ENCODE measurements around the gene SLC25A20.
A peak's percentile ranks its signal among the peaks of the same experiment; 100 is the strongest.

Gene SLC25A20

DNA sequence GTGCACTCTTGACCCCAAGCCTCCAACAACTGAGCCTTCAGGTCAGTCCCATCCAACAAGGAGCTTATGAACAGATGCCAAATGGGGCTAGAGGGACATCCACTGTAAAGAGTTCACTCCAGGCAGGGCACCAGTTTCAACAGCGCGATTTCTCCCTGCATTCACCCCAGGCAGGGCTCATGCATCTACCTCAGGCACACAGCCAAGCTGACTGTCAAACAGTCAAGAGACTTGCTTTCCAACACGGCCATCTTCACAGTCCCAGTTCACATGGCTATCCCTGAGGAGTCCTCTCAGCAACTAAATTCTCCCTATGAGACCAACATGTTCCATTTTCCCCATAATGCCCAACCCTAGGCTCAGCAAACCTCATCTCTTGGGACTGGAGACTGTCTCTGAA lies 17.7 kb downstream of the SLC25A20 start:
- peaks cover 30% of the 10 kb centered on the region for H3K36me3 Mint-ChIP-seq
- no peaks in the 10 kb centered on the region for H3K9me3 Mint-ChIP-seq
- H3K27ac Mint-ChIP-seq: no peak overlapping the region
- H3K27me3 Mint-ChIP-seq: no peaks in the 10 kb centered on the region
- CTCF ChIA-PET: no interaction called here
- no peak for DNase-seq
- no peaks in the 10 kb centered on the region for H3K4me1 Mint-ChIP-seq
- H3K4me3 Mint-ChIP-seq: no peak overlapping the region

DNA sequence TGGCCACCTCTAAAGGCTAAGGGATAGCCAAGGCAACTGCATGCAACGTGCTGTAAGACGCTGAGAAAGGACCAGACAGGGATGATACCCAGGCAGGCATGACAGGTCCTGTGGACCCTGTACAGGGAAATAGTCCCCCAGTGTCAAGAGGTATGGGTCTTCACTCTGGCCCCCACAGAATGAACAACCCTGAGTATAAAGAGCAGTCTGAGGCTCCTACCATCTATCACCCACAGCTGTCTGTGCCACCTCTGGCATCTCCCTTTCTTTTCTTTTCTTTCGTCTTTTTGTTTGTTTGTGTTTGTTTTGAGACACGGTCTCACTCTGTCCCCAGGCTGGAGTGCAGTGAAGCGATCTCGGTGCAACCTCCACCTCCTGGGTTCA lies 18.7 kb downstream of the SLC25A20 start:
- CTCF ChIA-PET: no interaction called here
- no peak overlapping the region for H3K4me3 Mint-ChIP-seq
- peaks cover 23% of the 10 kb centered on the region for H3K36me3 Mint-ChIP-seq
- no peak overlapping the region for H3K27ac Mint-ChIP-seq
- H3K4me1 Mint-ChIP-seq: no peaks in the 10 kb centered on the region
- DNase-seq: no peak
- no peaks in the 10 kb centered on the region for H3K9me3 Mint-ChIP-seq
- H3K27me3 Mint-ChIP-seq: no peaks in the 10 kb centered on the region

DNA sequence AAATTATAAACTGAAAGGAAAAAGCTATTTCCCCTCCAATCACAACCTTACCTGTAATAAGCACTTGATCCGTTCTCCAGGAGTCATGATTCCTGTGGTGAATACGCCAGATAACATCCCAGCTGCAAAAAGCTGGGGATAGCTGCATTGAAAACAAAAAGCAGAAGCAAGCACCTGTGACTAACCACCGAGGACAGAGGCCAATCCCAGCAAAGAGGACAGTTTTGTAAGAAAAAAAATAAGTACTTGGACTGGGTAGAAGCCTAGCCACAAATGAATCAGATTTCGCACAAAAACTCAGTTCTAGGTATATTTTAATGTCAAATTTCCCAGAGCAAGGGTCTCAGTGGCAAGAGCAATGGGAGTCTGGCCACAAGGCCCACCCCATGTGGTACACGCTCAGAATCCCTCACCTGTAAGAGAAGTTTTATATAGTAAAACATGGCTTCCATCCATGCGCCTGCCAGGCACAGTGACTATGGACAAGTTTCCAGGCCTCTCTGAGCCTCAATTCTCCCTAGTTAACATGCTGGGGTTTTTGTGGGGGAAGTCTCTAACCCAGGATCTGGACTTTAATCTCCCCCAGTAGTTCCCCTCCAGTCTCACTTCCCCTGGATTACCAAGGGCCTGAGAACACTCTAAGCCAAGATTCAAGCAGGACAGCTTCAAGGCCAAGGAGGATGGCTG lies 19.2 kb downstream of the SLC25A20 start:
- no peak for DNase-seq
- H3K27ac Mint-ChIP-seq: no peak overlapping the region
- H3K4me3 Mint-ChIP-seq: no peak overlapping the region
- CTCF ChIA-PET: no interaction called here
- H3K4me1 Mint-ChIP-seq: no peaks in the 10 kb centered on the region
- no peaks in the 10 kb centered on the region for H3K9me3 Mint-ChIP-seq
- H3K27me3 Mint-ChIP-seq: no peaks in the 10 kb centered on the region
- peaks cover 19% of the 10 kb centered on the region for H3K36me3 Mint-ChIP-seq

GRCh38 chr3:48877671-48878070 lies 21.0 kb downstream of the SLC25A20 start:
- Mint-ChIP-seq H3K27me3 (no peaks in the 10 kb centered on the region), H3K36me3 (peaks cover 20% of the 10 kb centered on the region), H3K27ac (no peak overlapping the region), H3K9me3 (no peaks in the 10 kb centered on the region), H3K4me3 (no peak overlapping the region), H3K4me1 (no peaks in the 10 kb centered on the region)
- CTCF ChIA-PET: interaction anchor here (0.6 kb wide), 1 partner anchor 21 kb away, joined by 3 read pairs; no protein-coding TSS in a partner anchor
- no peak for DNase-seq

DNA sequence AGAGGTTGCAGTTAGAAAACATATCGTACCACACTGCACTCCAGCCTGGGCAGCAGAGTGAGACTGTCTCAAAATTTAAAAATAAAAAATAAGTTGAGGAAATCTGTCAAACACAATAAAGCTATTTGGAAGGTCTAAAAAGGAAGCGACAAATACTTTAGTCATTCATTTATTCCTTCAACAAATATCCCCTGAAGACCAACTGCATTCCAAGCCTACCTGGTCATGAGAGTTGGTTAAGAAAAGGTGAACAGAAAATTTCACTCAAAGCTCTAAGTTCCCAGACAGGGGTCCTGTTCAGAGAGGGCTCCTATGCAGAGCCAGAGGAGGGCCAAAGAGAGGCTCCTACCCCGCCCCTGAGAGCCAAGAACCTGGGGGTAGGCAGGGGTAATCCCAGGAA lies 35.6 kb downstream of the SLC25A20 start:
- no peak overlapping the region for H3K4me3 Mint-ChIP-seq
- no peak for DNase-seq
- H3K27ac Mint-ChIP-seq: no peak overlapping the region
- no peaks in the 10 kb centered on the region for H3K9me3 Mint-ChIP-seq
- H3K27me3 Mint-ChIP-seq: no peaks in the 10 kb centered on the region
- peaks cover 22% of the 10 kb centered on the region for H3K36me3 Mint-ChIP-seq
- CTCF ChIA-PET: no interaction called here
- no peaks in the 10 kb centered on the region for H3K4me1 Mint-ChIP-seq

DNA sequence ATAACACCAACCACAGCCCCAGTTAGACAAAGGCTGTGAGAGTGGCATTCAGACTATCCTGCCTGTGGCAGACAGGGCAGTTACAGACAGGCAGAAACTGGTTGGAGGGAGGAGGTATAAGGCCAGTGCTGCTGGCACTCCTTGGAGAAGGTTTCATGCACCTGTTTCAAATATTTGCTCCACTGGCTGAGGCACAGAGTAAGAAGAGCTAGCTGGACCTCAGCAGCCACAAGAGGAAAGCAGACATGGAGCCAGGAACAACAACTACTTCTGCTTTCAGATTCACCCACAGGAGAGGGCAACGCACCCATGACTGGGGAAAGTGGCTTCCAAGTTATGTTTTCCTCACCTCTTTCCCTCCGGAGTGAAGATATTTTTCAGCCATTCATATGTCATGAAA lies 39.5 kb downstream of the SLC25A20 start:
- Mint-ChIP-seq H3K4me1 (no peaks in the 10 kb centered on the region), H3K27me3 (no peaks in the 10 kb centered on the region), H3K9me3 (no peaks in the 10 kb centered on the region), H3K27ac (no peak overlapping the region), H3K36me3 (peaks cover 29% of the 10 kb centered on the region), H3K4me3 (no peak overlapping the region)
- CTCF ChIA-PET: interaction anchor here (0.6 to 1.1 kb wide), 2 partner anchors 11 to 18 kb away, joined by 3 to 4 read pairs; partner anchors contain the start of gene PRKAR2A
- DNase-seq: no peak

- Mint-ChIP-seq H3K36me3 (peaks cover 32% of the 10 kb centered on the region), H3K27ac (no peak overlapping the region)
These were observed 40.0 kb downstream of the SLC25A20 start for GRCh38 chr3:48858709-48859108.

GRCh38 chr3:48857641-48858040 lies 41.0 kb downstream of the SLC25A20 start:
- no peak for DNase-seq
- no peaks in the 10 kb centered on the region for H3K4me1 Mint-ChIP-seq
- H3K36me3 Mint-ChIP-seq: peaks cover 31% of the 10 kb centered on the region
- CTCF ChIA-PET: no interaction called here
- H3K27ac Mint-ChIP-seq: peak overlapping the region; percentile 24
- no peaks in the 10 kb centered on the region for H3K9me3 Mint-ChIP-seq
- H3K27me3 Mint-ChIP-seq: no peaks in the 10 kb centered on the region
- no peak overlapping the region for H3K4me3 Mint-ChIP-seq

More at GRCh38 chr3:48858709-48859108, 40.0 kb downstream of the SLC25A20 start:
- CTCF ChIA-PET: interaction anchor here (0.6 kb wide), 1 partner anchor 18 kb away, joined by 4 read pairs; no protein-coding TSS in a partner anchor
- Mint-ChIP-seq H3K4me1 (no peaks in the 10 kb centered on the region), H3K9me3 (no peaks in the 10 kb centered on the region), H3K27me3 (no peaks in the 10 kb centered on the region), H3K4me3 (no peak overlapping the region)
- DNase-seq: no peak

DNA sequence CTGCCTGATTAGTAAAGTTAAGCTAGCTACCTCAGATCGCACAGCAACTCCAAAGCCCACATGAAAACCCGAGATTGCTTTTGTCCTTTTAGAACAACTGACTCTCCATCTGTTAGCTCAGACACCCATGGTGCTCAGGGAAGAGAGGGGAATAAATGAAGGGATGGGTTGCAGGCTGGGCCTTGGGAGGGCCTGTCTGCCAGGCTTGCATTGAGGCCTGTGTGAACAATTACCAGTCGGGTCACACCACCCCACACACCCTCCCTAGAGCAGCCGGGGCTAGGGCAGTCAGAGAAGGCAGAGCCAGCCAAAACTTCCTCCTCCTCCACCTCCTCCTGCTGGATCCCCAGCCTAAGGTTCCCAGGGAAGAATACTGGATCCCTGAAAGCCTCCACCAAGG lies 42.2 kb downstream of the SLC25A20 start:
- Mint-ChIP-seq H3K4me3 (no peak overlapping the region), H3K9me3 (no peaks in the 10 kb centered on the region), H3K36me3 (peaks cover 24% of the 10 kb centered on the region), H3K27ac (no peak overlapping the region), H3K4me1 (no peaks in the 10 kb centered on the region), H3K27me3 (no peaks in the 10 kb centered on the region)
- CTCF ChIA-PET: interaction anchor here (0.7 to 1.2 kb wide), 3 partner anchors 22 to 59 kb away, joined by 3 to 5 read pairs (median 3); no protein-coding TSS in a partner anchor
- DNase-seq: no peak

DNA sequence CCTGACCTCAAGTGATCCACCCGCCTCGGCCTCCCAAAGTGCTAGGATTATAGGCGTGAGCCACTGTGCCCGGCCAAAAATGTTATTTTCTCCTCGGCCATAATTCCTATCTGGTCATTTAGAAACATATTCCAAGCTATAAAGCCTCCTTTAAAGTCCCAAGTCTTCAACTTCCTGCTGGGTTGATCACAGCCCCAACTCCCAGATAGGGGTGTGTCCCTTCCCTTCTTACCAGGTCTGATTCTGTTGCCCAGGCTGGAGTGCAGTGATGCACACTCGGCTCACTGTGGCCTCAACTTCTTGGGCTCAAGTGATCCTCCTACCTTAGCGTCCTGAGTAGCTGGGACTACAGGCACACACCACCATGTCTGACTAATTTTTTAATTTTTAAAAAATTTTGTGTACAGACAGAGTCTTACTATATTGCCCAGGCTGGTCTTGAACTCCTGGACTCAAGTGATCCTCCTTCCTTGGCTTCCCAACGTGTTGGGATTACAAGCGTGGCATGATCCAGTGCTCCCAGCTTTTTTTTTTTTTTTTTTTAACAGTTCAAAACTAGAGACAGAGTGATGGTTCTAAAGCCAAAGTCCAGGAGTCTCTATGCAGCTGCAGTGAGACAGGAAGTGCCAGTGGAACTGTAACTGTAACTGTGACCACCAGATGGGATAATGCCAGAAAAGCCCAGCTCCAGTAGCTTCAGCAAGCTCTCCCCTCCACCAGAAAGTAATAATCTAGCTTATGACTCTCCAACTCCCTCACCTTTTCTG lies 42.8 kb downstream of the SLC25A20 start:
- Mint-ChIP-seq H3K27me3 (no peaks in the 10 kb centered on the region), H3K4me1 (no peaks in the 10 kb centered on the region), H3K4me3 (no peak overlapping the region), H3K27ac (no peak overlapping the region), H3K9me3 (no peaks in the 10 kb centered on the region), H3K36me3 (peaks cover 24% of the 10 kb centered on the region)
- DNase-seq: no peak
- CTCF ChIA-PET: interaction anchor here (0.7 to 1.2 kb wide), 3 partner anchors 22 to 60 kb away, joined by 3 to 5 read pairs (median 3); no protein-coding TSS in a partner anchor

DNA sequence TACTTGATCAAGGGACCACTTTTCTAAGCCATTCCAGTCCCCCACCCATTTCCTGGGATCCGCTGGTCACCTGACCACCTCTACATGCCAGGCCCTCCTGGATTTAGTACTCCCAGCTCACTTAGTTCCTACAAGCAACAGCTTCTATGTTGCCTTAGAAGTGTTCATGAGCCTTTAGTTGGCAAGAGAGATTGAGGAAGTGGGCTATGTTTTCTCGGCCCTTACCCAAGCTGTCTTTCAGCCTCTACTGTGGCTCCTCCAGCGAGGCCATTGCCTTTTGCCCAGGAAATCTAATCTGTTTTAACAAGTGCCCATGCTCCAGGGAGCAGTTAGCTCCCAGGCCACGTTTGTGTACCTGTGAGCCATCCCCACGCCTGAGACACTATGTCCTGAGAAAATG lies 46.5 kb downstream of the SLC25A20 start:
- DNase-seq: no peak
- Mint-ChIP-seq H3K27ac (no peak overlapping the region), H3K36me3 (peaks cover 10% of the 10 kb centered on the region), H3K4me1 (peaks cover 6% of the 10 kb centered on the region), H3K27me3 (no peaks in the 10 kb centered on the region), H3K9me3 (no peaks in the 10 kb centered on the region), H3K4me3 (no peak overlapping the region)
- CTCF ChIA-PET: no interaction called here

DNA sequence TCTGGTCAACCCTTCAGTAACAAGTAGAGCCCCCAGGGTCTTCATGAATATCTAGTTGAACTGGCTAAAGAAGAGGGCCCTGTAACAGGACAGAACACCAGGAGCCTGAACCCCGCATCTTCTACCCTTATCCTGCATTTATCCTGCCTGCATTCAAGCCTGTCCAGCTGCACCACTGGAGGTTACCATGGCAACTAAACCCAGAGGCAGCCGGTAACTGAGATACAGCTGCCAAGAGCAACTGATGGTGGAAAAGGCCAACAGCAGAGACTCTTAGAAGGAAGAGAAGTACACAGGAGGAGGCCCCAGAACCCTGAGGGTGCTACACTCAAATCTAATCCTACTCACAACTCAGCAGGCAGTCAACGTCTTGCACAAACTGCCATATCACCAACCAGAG lies 47.3 kb downstream of the SLC25A20 start:
- H3K4me1 Mint-ChIP-seq: peaks cover 13% of the 10 kb centered on the region
- DNase-seq: no peak
- H3K4me3 Mint-ChIP-seq: no peak overlapping the region
- peaks cover 6% of the 10 kb centered on the region for H3K36me3 Mint-ChIP-seq
- no peaks in the 10 kb centered on the region for H3K27me3 Mint-ChIP-seq
- H3K9me3 Mint-ChIP-seq: no peaks in the 10 kb centered on the region
- CTCF ChIA-PET: no interaction called here
- H3K27ac Mint-ChIP-seq: no peak overlapping the region

DNA sequence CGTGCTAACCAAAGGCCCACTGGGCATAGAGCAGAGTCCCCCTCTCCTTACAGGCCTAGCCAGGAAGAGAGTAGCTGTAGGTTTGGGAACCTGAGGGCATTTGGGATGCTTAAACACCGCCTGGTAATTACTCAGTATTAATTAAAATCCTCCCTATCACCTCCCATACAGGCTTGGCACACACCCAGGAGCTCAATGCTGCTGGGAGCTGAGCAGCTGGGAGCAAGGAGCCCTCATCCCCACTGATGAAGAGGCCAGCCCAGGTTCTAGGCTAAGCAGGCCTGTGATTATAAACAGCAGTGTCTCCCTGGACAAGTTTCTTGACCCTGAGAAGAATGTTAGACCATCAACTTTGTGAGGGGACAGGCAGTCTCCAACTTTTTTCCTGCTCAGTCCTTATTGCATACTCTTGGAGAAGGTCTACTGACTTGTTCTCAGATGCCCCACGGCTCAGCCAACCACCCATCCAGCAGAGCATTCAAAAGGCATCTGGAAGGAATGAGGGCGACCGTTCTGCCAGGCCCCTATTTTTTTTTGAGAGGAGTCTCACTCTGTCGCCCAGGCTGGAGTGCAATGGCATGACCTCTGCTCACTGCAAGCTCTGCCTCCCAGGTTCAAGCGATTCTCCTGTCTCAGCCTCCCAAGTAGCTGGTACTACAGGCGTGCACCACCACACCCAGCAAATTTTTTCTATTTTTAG lies 49.7 kb downstream of the SLC25A20 start:
- no peak overlapping the region for H3K4me3 Mint-ChIP-seq
- no peak for DNase-seq
- no peaks in the 10 kb centered on the region for H3K27me3 Mint-ChIP-seq
- peaks cover 26% of the 10 kb centered on the region for H3K4me1 Mint-ChIP-seq
- H3K27ac Mint-ChIP-seq: peak overlapping the region; percentile 55
- CTCF ChIA-PET: no interaction called here
- peaks cover 9% of the 10 kb centered on the region for H3K36me3 Mint-ChIP-seq
- H3K9me3 Mint-ChIP-seq: no peaks in the 10 kb centered on the region

Data from activated naive CD4-positive, alpha-beta T cell treated with anti-CD3 and anti-CD28 coated beads, Interleukin-2, amount 10 ng/mL, durations not matched to agents 7 days and 5 days (primary cell).